H1 (cell line): Measurements from ENCODE around the gene TTC36. TPM values are rescaled to one million over a fixed set of nuclear protein-coding genes. Genes with fewer than 3 reads are reported as not detected.

ENCODE experiments used
- CTCF ChIA-PET: fragments of 300-600 bp; sonication (Branson Sonifier 250); formaldehyde crosslinking; loops from one replicate; lab custom pipeline; 2021; ENCODE audit not compliant: partially characterized antibody; lab: Charles Lee
- POLR2A ChIA-PET: fragments of 300-600 bp; sonication (Branson Sonifier 250); formaldehyde crosslinking; loops from one replicate; lab custom pipeline; 2021; ENCODE audit warnings: inconsistent platforms; ENCODE audit not compliant: partially characterized antibody; lab: Charles Lee
- DNase-seq, 2 experiments: peaks; one replicate each; pipeline versions ENCODE4 v3.0.0 to v3.0.0-alpha.2; 2010 to 2022; ENCODE audit warnings: low spot score in 2 of 2, low read depth in 1 of 2, mixed read lengths in 1 of 2
- FAIRE-seq: peaks from 2 replicates; lab custom pipeline; 2011; peaks lifted over from hg19 to GRCh38; lab: Jason Lieb, UNC
- H2AFZ ChIP-seq: 2 replicates; pipeline ENCODE4 v1.8.1; 2012; ENCODE audit warnings: low read length, inconsistent platforms
- H2AK5ac ChIP-seq: 2 replicates; pipeline ENCODE4 v1.6.1; 2013; ENCODE audit warnings: low read depth, low read length
- H2BK120ac ChIP-seq: replicated peaks from 2 replicates; pipeline ENCODE3; 2013; ENCODE audit warnings: low read depth, low read length, inconsistent platforms
- H2BK12ac ChIP-seq: 2 replicates; pipeline ENCODE4 v1.6.1; 2013; ENCODE audit warnings: low read depth, low read length
- H2BK15ac ChIP-seq: 2 replicates; pipeline ENCODE4 v1.6.1; 2013; ENCODE audit warnings: low read length
- H2BK20ac ChIP-seq: 2 replicates; pipeline ENCODE4 v1.6.1; 2013; ENCODE audit warnings: low read length
- H2BK5ac ChIP-seq: 2 replicates; pipeline ENCODE4 v1.6.1; 2013; ENCODE audit warnings: low read depth, low read length
- H3K14ac ChIP-seq: 2 replicates; pipeline ENCODE4 v1.6.1; 2013; ENCODE audit warnings: inconsistent platforms; ENCODE audit not compliant: insufficient read length
- H3K18ac ChIP-seq: 2 replicates; pipeline ENCODE4 v1.6.1; 2013; ENCODE audit warnings: low read length; ENCODE audit errors: extremely low read depth
- H3K23ac ChIP-seq: 2 replicates; pipeline ENCODE4 v1.6.1; 2013; ENCODE audit warnings: inconsistent platforms; ENCODE audit not compliant: insufficient read length
- H3K23me2 ChIP-seq: 2 replicates; pipeline ENCODE4 v1.6.1; 2013; ENCODE audit warnings: low read depth, low read length
- H3K27ac ChIP-seq: 2 replicates; pipeline ENCODE4 v1.6.1; 2011; ENCODE audit warnings: low read depth, low read length, inconsistent platforms
- H3K27me3 ChIP-seq, 4 experiments: replicated peaks in 1 of 4; 1 replicate in 1 of 4; 2 replicates in 3 of 4; pipeline versions ENCODE4 v1.6.1 to v1.8.1; 2011 to 2013; ENCODE audit warnings: low read length in 3 of 4, mild to moderate bottlenecking in 3 of 4, inconsistent platforms in 2 of 4, mixed read lengths in 2 of 4, moderate library complexity in 1 of 4; ENCODE audit not compliant: control insufficient read depth in 3 of 4, insufficient read depth in 3 of 4; ENCODE audit errors: extremely low read depth in 1 of 4
- H3K36me3 ChIP-seq, 4 experiments: 2 replicates each; pipeline versions ENCODE4 v1.6.1 to v1.8.1; 2011 to 2013; ENCODE audit warnings: mild to moderate bottlenecking in 4 of 4, low read length in 3 of 4, moderate library complexity in 2 of 4, control low read depth in 1 of 4, inconsistent platforms in 1 of 4; ENCODE audit not compliant: insufficient read depth in 4 of 4, control insufficient read depth in 2 of 4
- H3K4ac ChIP-seq: replicated peaks from 2 replicates; pipeline ENCODE3; 2013; ENCODE audit warnings: low read length, low read depth, mixed read lengths, inconsistent platforms; ENCODE audit not compliant: insufficient read length
- H3K4me1 ChIP-seq, 4 experiments: replicated peaks in 1 of 4; 1 replicate in 1 of 4; 2 replicates in 3 of 4; pipeline versions ENCODE4 v1.6.1 to v1.8.1; 2011 to 2013; ENCODE audit warnings: low read length in 3 of 4, inconsistent platforms in 2 of 4, mixed read lengths in 1 of 4; ENCODE audit not compliant: insufficient read depth in 4 of 4, control insufficient read depth in 3 of 4
- H3K4me2 ChIP-seq, 2 experiments: 2 replicates each; pipeline versions ENCODE4 v1.6.1 to v1.8.1; 2011 to 2013; ENCODE audit warnings: low read depth in 2 of 2, low read length in 2 of 2, control low read depth in 1 of 2, inconsistent platforms in 1 of 2, mild to moderate bottlenecking in 1 of 2; ENCODE audit not compliant: insufficient read depth in 1 of 2
- H3K4me3 ChIP-seq, 4 experiments: fragments of 200-600, 300-600 bp in 1 of 4; sonication (generic), shearing (Covaris generic), sonication (Bioruptor Twin) in 1 of 4; 2 replicates each; pipeline versions ENCODE4 v1.5.1 to v1.8.1; 2011 to 2016; ENCODE audit warnings: low read length in 4 of 4, low read depth in 3 of 4, control low read depth in 2 of 4, inconsistent platforms in 2 of 4, mild to moderate bottlenecking in 2 of 4, mixed read lengths in 1 of 4, moderate library complexity in 1 of 4; ENCODE audit not compliant: insufficient read depth in 2 of 4; ENCODE audit errors: extremely low read depth in 1 of 4
- H3K56ac ChIP-seq: replicated peaks from 2 replicates; pipeline ENCODE3; 2013; ENCODE audit warnings: low read depth, mild to moderate bottlenecking, mixed read lengths, low read length, inconsistent platforms; ENCODE audit not compliant: insufficient read length
- H3K79me1 ChIP-seq: 2 replicates; pipeline ENCODE4 v1.6.1; 2013; ENCODE audit warnings: low read depth, low read length, control low read depth
- H3K79me2 ChIP-seq, 2 experiments: 2 replicates each; pipeline versions ENCODE4 v1.6.1 to v1.8.1; 2012 to 2013; ENCODE audit warnings: low read length in 2 of 2, mild to moderate bottlenecking in 2 of 2, inconsistent platforms in 1 of 2; ENCODE audit not compliant: insufficient read depth in 2 of 2, control insufficient read depth in 1 of 2
- H3K9ac ChIP-seq, 4 experiments: replicated peaks in 1 of 4; 1 replicate in 1 of 4; 2 replicates in 3 of 4; pipeline versions ENCODE4 v1.6.1 to v1.8.1; 2011 to 2013; ENCODE audit warnings: low read depth in 3 of 4, low read length in 3 of 4, control low read depth in 2 of 4, mild to moderate bottlenecking in 2 of 4, moderate library complexity in 2 of 4, inconsistent platforms in 1 of 4; ENCODE audit errors: extremely low read depth in 1 of 4
- H3K9me3 ChIP-seq, 2 experiments: 2 replicates each; pipeline versions ENCODE4 v1.6.1 to v1.8.1; 2012 to 2013; ENCODE audit warnings: mild to moderate bottlenecking in 2 of 2, moderate library complexity in 2 of 2, control low read depth in 1 of 2, inconsistent platforms in 1 of 2, low read depth in 1 of 2, low read length in 1 of 2, mixed read lengths in 1 of 2; ENCODE audit not compliant: insufficient read depth in 2 of 2
- H4K20me1 ChIP-seq, 2 experiments: replicated peaks in 1 of 2; 2 replicates each; pipeline versions ENCODE3 to v1.8.1; 2011 to 2013; ENCODE audit warnings: inconsistent platforms in 2 of 2, low read length in 2 of 2, mild to moderate bottlenecking in 1 of 2; ENCODE audit not compliant: insufficient read depth in 2 of 2, control insufficient read depth in 1 of 2
- H4K5ac ChIP-seq: 2 replicates; pipeline ENCODE4 v1.6.1; 2013; ENCODE audit warnings: low read length, low read depth, mixed read lengths, inconsistent platforms; ENCODE audit not compliant: insufficient read length
- H4K8ac ChIP-seq: 2 replicates; pipeline ENCODE4 v1.8.0; 2013; ENCODE audit warnings: mild to moderate bottlenecking, moderate library complexity, low read length, inconsistent platforms; ENCODE audit not compliant: insufficient read depth; ENCODE audit errors: extremely low read depth
- H4K91ac ChIP-seq: replicated peaks from 2 replicates; pipeline ENCODE3; 2013; ENCODE audit warnings: low read length, mixed read lengths, inconsistent platforms; ENCODE audit not compliant: insufficient read length
- POLR2AphosphoS5 ChIP-seq: IDR thresholded peaks from 2 replicates; pipeline ENCODE4 v1.6.1; 2011; ENCODE audit warnings: low read depth, low read length
- WGBS, 2 experiments: shearing (Covaris generic) in 1 of 2; methylation state at CpG; one replicate each; pipeline versions ENCODE4 v1.1.6 to v1.1.7; 2013 to 2015; ENCODE audit warnings: low lambda C conversion rate in 2 of 2, mixed read lengths in 2 of 2, inconsistent platforms in 1 of 2, low coverage in 1 of 2, missing lambda C conversion rate in 1 of 2; ENCODE audit not compliant: insufficient replicate concordance in 2 of 2, insufficient coverage in 1 of 2, insufficient read length in 1 of 2; ENCODE audit errors: extremely low coverage in 1 of 2, missing lambda C conversion rate in 1 of 2; 5-methylcytosine and 5-hydroxymethylcytosine counted together
- polyA plus RNA-seq, 7 experiments: library from polyadenylated mRNA; depleted of rRNA in 3 of 7; stranded (reverse) in 5 of 7; unstranded in 2 of 7; fragments of >200 nt in 5 of 7; fragments of 200-250 nt in 2 of 7; gene quantifications; 1 replicate in 5 of 7; 2 replicates in 1 of 7; 4 replicates in 1 of 7; pipeline versions ENCODE4 v1.2.1 to v1.2.3, GENCODE V29; 2011 to 2013; ENCODE audit warnings: missing spikeins in 2 of 7, mixed read lengths in 2 of 7
- total RNA-seq: library from RNA; stranded (reverse); fragmentation: NEBNext Ultra II Directional; extraction: Animal tissue kit (Norgen Biotek cat#: 25700); gene quantifications from 2 replicates; pipeline ENCODE4 v1.2.1, GENCODE V29; 2021

Gene TTC36
- total and polyA plus RNA-seq, 2 of the 8 experiments (the other 6 are each of a cell fraction or from before 2014, with no cell fraction given), result not detected

GRCh38 chr11:118570787-118571186, 43.5 kb downstream of the TTC36 start:
- no peak overlapping the region for H2BK5ac ChIP-seq
- FAIRE-seq (no peak), DNase-seq (no peak)
- H3K4me1 ChIP-seq, result peaks cover 0 to 4% (median 0%) of the 10 kb centered on the region in 4 experiments; a peak in 1 of 7 replicates
- H2AK5ac ChIP-seq, result no peak overlapping the region
- no peak overlapping the region for H4K91ac ChIP-seq
- POLR2A ChIA-PET, result no interaction called here
- no peak overlapping the region for H3K4ac ChIP-seq
- no peak overlapping the region for H4K8ac ChIP-seq
- H2BK12ac ChIP-seq, result no peak overlapping the region
- CTCF ChIA-PET, result interaction anchor here (0.7 to 1.1 kb wide), 2 partner anchors 41 kb away, joined by 3 read pairs; no protein-coding TSS in a partner anchor
- no peak overlapping the region for H2AFZ ChIP-seq
- H3K4me2 ChIP-seq, result no peak overlapping the region
- peaks cover 13 to 34% of the 10 kb centered on the region in 2 experiments for H3K79me2 ChIP-seq
- no peak overlapping the region for H3K14ac ChIP-seq
- H2BK20ac ChIP-seq, result no peak overlapping the region
- H3K23me2 ChIP-seq, result peaks cover 7% of the 10 kb centered on the region; the same call in 1 of the 2 replicates
- H3K9ac ChIP-seq, result no peak overlapping the region
- no peaks in the 10 kb centered on the region for H3K79me1 ChIP-seq
- H3K9me3 ChIP-seq, result no peaks in the 10 kb centered on the region
- no peak overlapping the region for H4K5ac ChIP-seq
- H3K27me3 ChIP-seq, result no peaks in the 10 kb centered on the region
- H3K56ac ChIP-seq, result no peak overlapping the region
- no peak overlapping the region for H3K4me3 ChIP-seq
- no peak overlapping the region for H3K27ac ChIP-seq
- H3K23ac ChIP-seq, result no peak overlapping the region
- no peaks in the 10 kb centered on the region for H3K36me3 ChIP-seq
- 94% methylated on average over 1 of the region's 1 CpG; no CpG with 5 or more reads in 1 of the 2 experiments for WGBS, 2 experiments
- no peak overlapping the region for H2BK120ac ChIP-seq
- H3K18ac ChIP-seq, result no peak overlapping the region
- H4K20me1 ChIP-seq, result peaks cover 6 to 8% of the 10 kb centered on the region in 2 experiments
- no peak overlapping the region for H2BK15ac ChIP-seq
- TF ChIP-seq POLR2AphosphoS5, result no peak
